ENCODE results near the gene SBNO1.
"Not testable (repeated sequence)": the region's sequence is repeated elsewhere in the genome, so short reads cannot be mapped to it uniquely, and the experiment has no call there.

The SBNO1 gene
- 188 to 235 (median 220) reads per million in 4 experiments for total RNA-seq

DNA sequence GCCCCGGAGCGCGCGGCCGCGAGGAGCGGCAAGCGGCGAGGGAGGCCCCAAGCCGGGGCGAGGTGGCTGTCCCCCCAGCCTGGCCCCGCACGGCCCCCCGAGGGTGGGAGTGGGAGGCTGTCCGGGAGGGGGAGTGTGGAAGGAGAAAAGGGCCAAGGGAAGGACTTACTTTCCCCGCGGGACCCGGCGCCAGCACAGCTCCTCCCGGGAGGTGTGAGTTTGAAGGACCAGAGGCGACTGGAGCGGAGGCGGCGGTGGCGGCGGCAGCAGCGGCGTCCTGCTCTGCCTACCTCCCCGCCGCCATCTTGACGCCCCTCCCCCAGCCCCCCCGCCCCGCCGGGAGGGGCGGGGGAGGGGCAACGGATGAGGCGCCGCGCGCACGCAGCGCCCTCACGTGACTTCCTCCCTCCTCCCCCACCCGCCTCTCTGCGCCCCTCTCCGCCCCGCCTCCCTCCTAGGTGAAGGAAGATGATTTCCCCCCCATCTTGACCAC, at the start of gene SBNO1:
SBNO1 (minus strand) TSS at position 316 of the 493 bp plus-strand sequence. CDS start 14,406 bp downstream, outside the sequence.
- DNase-seq, result peak; percentile 87

DNA sequence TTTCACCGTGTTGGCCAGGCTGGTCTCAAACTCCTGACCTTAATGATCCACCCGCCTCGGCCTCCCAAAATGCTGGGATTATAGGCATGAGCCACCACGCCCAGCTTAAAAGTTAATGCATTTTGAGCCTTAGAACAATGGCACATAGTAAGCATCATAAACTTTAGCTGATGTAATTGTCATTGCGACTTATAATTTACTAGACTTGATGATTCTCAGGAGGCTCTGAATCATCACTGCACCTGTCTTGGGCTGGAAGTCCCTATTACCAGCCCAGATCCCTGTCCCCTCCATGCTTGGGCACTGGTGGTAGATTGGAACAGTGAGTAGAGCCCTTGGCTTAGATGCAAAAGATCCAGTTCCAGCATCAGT, 45.4 kb upstream of the SBNO1 start:
- DNase-seq, result no peak

DNA sequence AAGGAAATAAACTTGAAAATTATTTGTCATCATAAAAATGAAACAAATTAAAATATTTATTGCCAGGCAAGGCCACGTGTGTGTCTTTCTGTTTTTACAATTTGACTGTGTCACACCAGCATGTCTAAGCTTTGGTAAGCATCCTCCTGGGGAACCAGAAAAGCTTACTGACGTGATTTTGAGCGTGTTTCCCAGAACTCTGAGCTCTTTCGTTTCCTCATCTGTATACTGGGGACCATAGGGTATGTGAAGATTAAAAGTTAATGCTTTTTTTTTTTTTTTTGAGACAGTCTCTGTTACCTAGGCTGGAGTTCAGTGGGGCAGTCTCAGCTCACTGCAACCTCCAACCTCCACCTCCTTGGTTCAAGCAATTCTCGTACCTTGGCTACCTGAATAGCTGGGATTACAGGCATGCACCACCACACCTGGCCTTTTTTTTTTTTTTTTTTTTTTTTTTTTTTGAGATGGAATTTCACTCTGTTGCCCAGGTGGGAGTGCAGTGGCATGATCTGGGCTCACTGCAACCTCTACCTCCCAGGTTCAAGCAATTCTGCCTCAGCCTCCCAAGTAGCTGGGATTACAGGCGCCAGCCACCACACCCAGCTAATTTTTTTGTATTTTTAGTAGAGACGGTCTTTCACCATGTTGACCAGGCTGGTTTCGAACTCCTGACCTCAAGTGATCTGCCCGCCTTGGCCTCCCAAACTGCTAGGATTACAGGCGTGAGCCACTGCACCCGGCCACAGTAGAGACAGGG, 44.8 kb upstream of the SBNO1 start:
- DNase-seq, result not testable (repeated sequence)

DNA sequence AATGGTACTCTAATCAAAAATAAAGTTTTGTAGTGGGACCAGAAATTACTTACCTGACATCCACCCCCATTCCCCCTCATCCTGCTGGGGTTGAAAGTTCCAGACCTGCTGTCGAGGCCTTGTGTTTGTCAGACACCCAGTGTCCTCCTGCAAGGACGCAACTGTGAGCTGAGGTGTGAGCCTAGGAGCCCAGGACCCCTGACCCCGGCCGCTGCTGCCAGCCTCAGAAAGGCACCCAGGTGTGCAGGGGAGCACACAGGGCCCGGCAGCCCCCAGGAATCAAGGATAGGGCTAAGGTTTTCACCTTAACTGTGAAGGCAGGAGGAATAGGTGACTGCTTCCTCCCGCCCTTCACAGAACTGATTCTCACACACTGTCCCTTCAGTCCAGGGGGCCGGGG, 44.0 kb upstream of the SBNO1 start:
- not testable (repeated sequence) for DNase-seq

DNA sequence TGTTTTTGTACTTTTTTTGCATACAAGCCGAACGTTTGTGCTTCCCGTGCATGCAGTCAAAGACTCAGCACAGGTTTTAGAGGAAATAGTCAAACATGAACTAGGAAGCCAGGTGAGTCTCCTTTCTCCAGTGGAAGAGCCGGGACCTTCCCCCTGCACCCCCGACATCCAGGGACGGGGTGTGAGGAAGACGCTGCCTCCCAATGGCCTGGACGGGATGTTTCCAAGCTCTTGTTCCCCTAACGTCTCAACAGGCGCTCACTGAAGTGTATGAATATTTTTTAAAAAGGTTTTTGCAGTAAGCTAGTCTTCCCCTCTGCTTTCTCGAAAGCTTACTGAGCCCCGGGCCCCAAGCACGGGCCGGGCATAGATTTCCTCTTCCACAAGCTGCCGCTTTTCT, 43.3 kb upstream of the SBNO1 start:
- not testable (repeated sequence) for DNase-seq

DNA sequence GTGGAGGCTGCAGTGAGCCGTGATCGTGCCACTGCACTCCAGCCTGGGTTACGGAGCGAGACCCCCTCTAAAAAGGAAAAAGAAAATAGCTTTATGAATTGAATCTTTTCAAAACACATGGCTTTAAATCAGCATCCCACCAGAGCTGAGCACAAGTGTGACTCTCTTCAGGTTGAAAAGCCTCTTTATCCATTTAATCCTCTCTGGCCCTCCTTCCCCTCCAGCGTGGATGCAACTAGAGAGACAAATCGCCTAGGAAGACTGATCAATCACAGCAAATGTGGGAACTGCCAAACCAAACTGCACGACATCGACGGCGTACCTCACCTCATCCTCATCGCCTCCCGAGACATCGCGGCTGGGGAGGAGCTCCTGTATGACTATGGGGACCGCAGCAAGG, 42.6 kb upstream of the SBNO1 start:
- DNase-seq, result not testable (repeated sequence)

DNA sequence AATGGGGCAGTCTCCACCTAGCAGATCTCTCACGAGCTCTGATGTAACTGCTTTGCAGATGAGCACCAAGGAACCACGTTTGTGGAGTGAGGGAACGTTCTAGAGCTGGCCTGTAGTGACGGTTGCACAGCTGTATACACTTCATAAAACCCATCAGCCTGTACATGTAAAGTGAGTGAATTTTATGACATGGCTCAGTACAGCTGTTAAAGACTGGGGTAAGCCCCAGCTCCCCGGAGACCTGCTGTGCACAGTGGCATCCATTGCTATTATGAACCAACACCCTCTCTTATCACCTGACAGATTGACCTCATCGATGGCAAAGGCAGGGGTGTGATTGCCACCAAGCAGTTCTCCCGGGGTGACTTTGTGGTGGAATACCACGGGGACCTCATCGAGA, 39.9 kb upstream of the SBNO1 start:
- DNase-seq, result no peak

DNA sequence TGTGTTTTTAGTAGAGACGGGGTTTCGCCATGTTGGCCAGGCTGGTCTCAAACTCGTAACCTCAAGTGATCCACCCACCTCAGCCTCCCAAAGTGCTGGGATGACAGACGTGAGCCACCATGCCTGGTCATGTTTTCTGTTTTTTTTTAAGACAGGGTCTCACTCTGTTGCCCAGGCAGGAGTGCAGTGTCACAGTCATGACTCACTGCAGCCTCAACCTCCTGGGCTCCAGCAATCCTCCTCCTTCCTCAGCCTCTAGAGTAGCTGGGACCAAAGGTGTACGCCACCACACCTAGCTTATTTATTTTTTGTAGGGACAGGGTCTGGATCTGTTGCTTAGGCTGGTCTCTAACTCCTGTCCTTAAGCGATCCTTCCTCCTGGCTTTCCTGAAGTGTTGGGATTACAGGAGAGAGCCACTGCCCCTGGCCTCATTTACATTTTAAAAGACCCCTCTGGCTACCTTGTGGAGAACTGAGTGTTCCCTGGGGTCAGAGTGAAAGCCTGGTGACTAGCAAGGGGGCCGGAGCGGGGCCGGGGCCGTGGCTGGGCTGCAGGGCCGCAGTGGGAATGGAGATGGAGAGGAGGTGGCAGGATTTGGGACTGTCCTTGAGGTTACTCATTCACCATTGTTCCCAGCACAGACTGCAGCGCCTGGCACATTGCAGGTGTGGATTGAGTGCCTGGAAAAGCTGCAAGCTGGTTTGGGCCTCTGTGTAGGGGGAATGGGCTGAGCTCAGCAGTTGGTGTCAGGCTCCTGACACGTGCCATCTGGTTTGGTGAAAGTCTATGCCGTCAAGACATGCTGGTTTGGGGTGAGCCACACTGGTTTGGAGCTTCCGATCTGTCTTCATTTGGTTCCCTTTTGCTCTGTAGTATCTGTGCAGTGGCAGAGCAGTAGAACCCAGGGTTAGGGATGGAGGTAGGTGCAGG, 37.4 kb upstream of the SBNO1 start:
- DNase-seq, result no peak

DNA sequence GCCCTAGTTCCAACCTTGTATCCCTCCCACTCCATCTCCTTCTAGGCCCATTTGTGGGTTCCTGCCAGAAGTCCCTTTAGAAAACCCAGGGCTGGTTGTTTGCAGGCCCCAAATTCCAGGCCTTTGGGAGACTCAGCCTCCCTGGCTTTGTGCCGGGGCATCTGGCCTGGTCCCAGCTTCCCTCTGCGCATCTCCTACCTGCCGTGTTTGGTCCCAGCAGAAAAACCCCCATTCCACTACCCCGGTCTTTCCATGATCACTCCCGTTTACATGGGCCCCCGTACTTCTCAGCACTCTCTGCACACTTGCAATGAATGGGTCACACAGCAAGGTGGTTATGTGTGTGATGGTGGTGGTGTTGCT, 34.6 kb upstream of the SBNO1 start:
- no peak for DNase-seq

DNA sequence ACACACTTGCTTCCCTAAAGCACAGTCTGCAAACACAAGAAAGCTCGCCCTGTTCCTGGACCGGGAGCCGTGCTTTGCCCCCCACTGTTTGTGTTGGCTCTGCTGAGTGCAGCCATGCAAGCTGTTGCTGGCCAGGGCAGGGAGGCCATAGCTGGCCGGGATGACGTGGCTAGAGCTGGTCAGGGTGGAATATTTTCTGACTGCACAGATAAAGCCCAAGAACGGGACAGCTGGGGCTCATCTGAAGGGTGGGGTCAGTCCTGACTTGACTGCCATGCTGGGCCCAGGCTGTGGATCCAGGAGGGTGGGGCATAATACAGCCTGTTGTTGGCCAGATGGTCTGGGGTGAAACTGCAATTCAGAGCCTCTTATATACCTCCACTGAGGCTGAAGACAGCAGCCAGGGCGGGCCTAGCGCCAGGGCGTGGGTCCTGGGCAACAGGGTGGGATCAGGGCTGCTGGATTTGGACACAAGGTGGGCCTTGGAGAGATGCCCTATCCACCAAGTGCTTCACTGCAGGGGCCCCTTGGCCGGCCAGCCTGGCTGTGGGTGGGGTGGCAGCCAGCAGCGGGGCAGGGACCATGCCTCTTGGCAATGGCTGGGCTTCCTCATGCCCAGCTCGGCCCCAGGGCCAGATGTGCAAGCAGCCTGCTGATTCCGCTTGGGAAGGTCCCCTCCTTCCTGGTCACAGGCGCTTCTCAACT, 34.1 kb upstream of the SBNO1 start:
- DNase-seq, result no peak

DNA sequence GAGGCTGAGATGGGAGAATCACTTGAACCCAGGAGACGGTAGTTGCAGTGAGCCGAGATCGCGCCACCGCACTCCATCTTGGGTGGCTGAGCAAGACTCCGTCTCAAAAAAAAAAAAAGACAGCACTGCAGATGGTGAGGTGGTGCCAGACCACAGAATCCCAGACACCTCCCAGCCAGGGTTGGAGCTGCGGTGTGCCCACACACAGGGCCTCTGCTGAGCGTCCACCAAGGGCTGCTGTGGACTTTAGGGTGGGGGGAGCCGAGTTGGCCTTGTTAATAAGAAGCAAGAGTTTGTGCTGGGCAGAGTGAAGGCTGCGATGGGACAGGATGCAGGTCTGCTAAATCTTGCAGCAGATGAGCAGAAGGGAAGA, 33.5 kb upstream of the SBNO1 start:
- DNase-seq, result no peak

DNA sequence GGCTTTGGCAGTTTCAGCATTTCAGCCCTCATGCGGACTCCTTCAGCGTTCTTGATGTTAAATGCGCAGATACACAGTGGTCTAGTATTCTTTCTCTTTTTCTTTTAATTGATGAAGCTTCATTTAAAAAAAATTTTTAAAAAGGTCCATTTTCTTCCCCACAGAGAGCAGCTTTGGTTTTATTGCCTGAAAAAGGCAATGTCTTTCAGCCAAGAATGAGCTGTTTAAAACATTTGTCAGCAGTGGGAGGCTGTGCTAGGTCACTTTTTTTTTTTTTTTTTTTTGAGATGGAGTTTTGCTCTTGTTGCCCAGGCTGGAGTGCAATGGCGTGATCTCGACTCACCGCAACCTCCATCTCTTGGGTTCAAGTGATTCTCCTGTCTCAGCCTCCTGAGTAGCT, 32.8 kb upstream of the SBNO1 start:
- DNase-seq, result no peak

DNA sequence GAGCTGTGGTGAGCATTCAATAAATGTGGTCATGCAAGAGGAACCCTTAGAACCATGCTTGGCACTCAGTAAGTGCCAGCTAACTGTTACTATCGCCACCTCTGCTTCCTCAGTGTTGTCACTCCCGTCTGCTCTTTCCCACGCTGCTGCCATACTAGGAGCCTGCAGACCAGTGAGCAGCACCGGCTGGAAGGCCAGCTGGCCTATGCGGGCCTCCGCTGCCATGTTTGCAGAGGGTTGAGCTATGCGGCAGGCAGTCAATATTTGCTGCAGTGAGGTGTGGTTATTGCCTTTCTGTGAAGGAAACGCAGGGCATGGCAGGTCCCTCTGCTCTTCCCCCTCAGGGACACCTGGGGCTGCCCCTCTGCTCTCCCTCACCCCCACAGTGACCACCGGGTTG, 32.3 kb upstream of the SBNO1 start:
- no peak for DNase-seq

DNA sequence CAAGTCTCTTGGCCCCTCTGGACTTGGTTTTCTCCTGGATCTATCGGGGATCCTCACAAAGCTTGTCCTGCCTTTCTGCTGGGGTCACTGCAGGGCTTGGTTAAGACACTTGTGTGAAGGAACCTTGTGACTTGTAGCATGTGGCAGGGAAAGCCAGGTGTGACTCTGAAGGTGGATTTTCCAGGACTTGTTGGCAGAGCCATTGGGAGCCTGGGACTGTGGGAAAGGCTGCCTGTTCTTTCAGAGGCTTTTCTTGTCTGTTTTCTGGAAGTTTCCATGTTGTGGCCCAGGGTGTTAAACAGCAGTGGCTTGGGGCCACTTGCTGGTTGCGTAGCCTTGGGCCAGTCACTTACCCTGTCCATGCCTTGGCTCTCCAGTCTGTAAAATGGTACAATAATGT, 31.9 kb upstream of the SBNO1 start:
- DNase-seq, result no peak

DNA sequence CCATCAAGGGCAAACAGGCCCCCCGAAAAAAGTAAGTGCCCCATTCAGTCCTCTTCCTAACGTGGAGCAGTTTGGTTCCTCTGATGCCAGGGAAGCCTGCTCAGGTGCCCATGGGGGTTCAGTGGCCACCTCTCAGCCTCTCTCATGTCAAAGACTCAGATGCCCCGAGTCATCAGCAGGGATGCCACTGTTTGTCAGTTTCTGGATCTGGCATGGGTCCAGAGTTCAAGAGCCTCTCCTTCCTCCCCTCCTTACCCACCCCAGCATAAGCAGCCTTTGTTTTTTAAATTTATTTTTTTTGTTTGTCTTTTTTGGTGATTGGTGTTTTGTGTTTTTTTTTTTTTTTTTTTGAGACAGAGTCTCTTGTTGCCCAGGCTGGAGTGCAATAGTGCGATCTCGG, 30.6 kb upstream of the SBNO1 start:
- DNase-seq, result no peak

DNA sequence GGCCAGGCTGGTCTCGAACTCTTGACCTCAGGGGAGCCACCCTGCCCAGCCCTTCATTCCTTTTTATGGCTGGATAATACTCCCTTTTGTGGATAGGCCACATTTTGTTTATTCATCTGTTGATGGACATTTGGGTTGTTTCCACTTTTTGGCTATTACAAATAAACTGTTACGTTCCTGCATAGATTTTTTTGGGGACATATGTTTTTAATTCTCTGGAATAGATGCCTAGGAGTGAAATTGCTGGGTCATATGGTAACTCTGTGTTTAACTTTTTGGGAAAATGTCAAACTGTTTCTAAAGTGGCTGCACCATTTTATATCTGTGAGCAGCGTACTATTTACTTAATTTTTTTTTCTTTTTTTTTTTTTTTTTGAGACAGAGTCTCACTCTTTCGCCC, 29.1 kb upstream of the SBNO1 start:
- DNase-seq, result no peak

DNA sequence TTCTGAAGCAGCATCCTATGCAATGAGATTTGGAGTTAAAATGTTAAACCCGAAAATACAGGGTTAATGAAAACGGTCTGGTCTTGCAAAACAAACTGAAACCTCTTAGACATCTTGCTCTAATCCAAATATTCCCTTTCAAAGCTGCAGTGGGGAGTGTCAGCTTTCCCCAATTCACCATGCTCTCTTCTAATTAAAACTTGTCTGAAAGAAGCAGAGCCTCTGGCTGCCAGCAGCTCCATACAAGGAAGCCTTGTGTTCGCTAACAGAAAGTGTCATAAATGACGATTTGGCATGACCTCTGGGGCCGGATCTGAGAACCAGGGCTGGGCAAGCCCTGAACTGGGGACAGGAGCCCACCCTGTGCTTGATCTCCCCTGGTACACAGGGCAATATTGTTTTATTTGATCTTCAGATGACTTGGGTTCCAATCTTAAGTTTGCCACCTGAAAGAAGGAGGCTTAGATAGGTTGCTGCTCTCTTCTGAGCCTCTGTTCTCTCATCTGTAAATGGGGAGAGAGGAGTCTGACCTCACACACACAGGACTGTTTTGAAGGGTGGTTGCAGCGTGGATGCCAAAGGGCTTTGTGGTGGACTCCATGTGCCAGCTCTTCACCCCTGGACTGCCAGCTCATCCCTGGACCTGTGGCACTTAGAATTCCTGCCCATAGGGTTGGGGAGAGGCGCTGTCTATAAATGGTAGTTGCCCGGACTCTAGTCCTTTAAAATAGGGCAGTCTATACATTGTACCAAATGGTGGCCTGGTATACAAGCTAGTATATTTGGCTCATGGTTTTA, 27.1 kb upstream of the SBNO1 start:
- DNase-seq, result no peak

DNA sequence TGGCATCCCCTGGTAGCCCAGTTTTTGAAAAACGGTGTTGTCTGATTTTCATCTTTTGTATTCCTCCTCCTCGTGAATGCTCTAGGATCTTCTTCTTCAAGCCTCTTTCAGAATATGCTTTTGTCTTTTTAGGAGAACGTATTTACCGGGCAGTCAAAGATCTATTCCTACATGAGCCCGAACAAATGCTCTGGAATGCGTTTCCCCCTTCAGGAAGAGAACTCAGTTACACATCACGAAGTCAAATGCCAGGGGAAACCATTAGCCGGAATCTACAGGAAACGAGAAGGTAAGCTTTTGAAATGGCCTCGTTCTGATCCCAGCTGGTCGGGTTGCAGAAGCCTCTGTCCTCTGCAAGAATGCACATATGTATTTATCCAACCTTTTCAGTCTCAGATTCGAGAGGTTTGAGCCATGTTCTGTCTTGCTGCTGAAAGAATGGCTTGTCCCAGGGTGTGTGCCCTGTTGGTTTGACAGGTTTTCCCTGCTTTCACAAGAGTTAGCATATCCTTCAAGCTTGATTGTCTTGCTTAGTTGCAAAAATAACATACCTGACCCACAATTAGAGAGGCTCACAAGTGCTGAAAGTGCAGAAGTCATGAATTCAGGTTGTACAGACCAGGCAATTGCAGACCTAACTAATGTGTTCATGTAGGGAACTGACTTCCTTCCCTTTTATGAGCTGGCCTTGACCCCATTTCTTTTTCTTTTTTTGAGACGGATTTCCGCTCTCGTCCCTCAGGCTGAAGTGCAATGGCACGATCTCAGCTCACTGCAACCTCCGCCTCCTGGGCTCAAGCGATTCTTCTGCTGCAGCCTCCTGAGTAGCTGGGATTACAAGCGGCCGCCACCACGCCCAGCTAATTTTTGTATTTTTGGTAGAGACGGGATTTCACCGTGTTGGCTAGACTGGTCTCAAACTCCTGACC, 26.1 kb upstream of the SBNO1 start:
- DNase-seq, result no peak

DNA sequence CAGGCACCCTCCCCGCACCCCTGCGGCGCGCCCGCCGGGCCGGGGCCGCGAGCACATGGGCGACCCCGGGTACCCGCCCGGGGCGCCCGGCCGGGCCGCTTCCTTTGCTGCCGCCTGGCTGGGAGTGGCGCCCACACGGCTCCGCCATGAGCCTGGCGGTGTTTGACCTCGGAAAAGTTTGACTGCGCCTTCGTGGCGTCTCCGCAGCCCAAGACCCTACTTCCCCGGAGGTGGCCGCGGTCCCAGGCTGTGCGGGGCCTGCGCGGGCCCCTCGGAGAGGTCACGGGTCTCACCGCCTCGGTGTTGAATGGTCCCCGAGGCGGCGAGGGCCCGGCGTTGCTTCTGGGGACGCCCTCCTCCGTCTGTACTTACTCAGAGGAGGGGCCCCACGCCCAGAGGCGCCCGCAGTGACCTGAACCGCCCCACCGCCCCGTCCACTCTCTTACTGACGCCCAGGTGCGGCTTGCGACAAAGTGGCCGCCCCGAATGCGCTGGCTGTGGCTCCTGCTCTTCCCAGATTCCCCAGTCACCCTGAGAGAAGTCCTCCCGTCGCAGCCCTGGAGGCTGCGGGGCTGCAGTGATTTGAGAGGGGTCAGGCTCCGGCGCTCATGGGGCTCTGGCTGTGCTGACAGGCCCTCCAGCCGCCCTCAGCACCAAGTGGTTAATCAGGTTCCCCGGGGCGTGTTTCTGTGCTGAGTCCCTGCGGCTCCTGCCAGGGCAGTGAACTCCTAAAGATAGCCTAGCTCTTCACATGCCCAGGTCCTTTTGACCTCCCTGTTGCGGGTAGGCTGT, 25.1 kb upstream of the SBNO1 start:
- DNase-seq, result no peak

DNA sequence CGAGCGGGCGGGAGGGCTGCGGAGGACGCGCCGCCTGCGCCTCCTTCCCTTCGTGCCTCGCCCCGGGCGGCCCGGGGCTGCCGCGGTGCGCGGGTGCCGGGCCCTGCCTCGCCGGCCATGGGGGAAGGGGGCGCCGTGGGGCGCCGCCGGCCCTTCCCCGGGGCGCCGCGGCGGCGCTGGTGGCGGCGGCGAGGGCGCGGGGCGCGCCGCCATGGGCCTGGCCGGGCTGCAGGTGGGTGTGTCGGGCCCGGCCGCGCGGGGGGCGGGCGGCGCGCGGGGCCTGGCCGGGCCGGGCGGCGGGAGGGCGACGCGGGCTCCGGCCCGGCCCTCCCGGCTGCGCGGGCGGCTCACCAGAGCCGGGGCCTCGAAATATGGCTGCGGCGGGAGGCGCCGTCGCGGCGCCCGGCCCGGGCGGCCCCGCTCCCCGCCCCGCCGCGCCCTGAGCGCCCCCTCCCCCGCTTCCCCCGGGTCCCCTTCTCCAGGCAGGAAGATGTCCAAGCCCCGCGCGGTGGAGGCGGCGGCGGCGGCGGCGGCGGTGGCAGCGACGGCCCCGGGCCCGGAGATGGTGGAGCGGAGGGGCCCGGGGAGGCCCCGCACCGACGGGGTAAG, 24.4 kb upstream of the SBNO1 start:
- DNase-seq, result no peak
